GM19035 (cell line): ENCODE data around the gene THSD4.

ENCODE experiments used
- ATAC-seq: cut with Tn5 transposase; IDR thresholded peaks from one replicate; pipeline ENCODE4 v1.9.1; 2021; ENCODE audit not compliant: unreplicated experiment

THSD4 gene

DNA sequence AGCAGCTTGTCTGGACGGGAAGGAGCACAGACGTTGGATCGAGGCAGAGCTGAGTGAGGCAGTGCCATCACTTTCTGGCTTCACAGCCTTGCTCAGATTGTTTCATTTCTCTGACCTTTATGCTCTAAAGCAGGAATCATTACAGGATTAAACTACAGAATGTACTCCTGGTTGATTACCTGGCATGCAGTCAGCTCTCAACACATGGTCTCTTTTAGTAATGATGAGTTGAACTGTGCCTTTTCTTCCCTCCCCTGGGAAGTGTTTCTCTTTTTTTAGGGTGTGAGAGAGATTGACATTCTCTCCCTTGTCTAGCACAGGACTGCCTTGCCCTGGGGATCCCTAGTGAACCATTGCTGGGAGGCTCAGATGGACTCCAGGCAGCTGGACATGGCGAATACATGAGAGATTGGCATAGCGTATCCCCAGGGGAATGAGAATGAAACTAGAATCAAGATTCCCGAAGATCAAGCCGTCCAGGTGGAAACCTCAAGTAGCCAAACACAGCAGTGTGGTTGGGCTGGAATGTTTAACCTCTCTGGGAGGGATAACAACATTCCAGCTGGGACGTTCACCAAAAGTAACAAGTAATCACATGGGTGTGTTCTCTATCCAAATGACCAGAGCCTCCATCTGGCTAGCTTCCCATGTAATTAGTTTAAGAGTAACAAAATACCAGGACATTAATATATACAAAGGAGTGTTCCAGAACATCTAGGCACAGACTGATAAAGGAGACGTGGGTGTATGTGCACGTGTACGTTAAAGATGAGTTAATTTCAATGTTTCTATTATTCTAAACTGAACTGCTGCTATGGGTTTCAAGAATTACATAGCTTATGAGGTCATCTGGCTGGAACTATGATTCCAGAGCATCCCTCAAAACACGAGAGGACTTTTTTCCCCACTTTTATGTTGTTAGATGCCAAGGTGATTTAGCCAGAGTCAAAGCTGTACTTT lies 576.5 kb downstream of the THSD4 start:
- ATAC-seq: no peak

GRCh38 chr15:71697236-71697635 lies 582.0 kb downstream of the THSD4 start:
- ATAC-seq: no peak

DNA sequence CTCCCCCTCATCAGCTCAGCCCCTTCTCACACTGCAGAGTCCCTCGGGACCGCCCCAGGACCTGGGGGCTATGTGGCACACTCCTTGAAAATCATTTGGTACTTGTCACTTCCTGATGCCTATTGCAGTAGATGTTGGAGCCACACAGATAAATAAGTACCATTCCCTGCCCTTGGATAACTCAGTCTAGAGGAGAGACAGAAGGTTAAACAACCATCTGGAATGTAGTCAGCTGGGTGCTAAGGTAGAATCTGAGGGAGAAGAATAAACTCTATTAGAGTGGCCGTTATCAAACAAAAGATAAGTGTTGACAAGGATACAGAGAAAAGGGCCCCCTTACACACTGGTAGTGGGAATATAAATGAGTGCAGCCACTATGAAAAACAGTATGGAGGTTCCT lies 582.8 kb downstream of the THSD4 start:
- ATAC-seq: no peak

- ATAC-seq: no peak
Observed at GRCh38 chr15:71698742-71699141, 583.5 kb downstream of the THSD4 start.

- no peak for ATAC-seq
Observed at GRCh38 chr15:71699977-71700376, 584.7 kb downstream of the THSD4 start.

DNA sequence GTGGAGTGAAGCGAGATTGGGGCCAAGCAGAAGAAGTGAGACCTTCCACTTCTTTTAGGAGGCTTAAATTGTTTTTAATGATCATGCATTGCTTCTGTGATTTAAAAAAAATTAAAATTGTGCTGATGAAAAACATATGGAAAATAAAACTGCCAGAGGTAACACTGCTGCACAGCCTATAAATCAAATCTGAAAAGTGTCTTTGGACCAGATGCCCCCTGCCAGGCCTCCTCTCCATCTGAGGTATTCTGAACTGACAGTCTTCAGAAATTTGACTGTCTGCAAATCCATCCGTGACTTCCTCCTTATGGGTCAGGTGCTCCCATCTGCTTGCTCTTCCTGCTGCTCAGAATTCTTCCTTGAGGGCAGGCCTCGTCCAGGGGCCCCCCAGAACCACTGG lies 586.5 kb downstream of the THSD4 start:
- no peak for ATAC-seq

DNA sequence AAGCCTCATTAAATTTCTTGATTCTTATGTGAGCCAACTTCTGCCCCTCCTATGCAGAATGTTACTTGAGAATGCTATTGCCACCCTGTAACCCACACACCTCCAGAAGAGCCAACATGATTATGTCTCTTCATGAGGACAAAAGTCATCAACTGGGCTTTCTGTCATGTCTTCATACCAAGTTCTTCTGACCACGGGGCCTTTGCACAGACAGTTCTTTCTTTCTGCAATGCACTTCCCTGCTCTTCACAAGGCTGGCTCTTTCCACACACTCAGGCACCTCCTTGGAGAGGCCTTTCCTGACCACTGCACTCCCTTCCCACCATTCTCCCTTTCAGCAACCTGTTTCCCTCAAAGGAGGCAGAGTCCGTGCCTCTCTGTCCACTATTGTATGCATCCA lies 587.2 kb downstream of the THSD4 start:
- no peak for ATAC-seq

DNA sequence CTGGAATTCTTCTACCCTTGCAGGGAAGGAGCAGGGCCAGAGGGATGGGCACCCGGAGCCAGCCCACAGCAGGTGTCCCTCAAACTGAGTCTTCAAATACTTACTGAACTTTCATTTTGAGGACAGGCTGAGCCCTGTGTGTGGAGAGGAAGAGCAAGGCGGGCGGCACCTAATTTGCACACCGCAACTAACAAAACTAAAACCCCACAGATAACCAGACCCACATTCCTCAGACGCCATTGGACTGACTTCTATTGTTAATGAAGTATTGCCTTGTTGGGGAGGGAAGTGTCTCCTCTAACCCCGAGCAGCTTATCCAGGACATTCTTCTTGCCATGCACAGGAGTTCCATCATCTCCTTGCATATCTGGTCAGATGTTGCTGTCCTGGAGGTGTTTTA lies 589.9 kb downstream of the THSD4 start:
- ATAC-seq: no peak

GRCh38 chr15:71706461-71707229 lies 591.4 kb downstream of the THSD4 start:
- no peak for ATAC-seq

GRCh38 chr15:71707230-71708050 lies 592.2 kb downstream of the THSD4 start:
- no peak for ATAC-seq

DNA sequence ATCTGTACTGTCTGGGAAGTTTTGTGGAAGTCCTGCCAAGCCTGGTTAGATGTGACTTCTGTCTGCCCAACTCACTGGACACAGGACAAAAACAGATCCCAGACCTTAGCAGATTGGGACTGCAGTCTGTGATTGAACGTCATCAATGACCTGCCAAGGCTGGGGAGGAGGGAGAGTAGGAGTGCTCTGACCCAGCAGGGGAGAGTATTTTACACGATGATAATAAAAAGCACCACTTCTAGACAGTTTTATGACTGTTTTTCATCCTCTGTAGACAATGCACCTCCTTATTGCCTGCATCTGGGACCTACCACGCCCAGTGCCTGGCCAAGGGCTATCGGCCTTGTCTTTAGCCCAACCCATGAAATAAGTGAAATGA lies 592.8 kb downstream of the THSD4 start:
- ATAC-seq: no peak

DNA sequence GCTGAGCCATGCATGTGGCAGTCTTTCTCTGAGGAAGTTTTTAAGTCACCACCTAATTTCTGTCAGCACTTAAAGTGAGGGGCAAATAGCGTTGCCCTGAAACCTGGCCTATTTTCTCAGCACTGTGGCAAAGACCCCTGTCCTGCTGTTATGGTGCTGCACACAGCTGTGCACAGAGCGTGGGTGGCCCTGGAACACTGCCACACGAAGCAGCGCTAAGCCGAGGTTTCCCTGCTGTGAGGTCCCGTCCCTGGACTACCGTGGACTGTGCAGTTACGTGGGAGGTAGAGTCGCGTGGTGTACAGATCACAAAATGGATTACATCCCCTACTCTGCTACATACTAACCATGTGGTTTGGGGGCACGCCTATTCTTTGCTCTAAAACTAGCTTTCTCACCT lies 593.5 kb downstream of the THSD4 start:
- no peak for ATAC-seq

GRCh38 chr15:71709808-71710418 lies 594.6 kb downstream of the THSD4 start:
- no peak for ATAC-seq

DNA sequence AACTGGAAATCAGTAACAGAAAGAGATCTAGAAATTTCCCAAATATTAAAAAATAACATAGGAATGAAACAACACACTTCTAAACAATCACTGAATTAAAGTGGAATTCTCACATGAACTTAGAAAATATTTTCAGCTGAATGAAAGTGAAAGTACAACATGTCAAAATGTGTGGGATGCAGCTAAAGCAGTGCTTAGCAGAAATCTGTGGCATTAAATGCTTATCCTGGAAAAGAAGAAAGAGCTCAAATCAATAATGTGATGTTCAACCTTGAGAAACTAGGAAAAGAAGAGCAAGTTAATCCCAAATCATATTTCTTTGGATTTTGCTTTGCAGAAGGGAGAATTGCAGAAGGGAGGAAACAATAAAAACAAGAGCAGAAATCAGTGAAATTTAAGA lies 596.9 kb downstream of the THSD4 start:
- no peak for ATAC-seq

DNA sequence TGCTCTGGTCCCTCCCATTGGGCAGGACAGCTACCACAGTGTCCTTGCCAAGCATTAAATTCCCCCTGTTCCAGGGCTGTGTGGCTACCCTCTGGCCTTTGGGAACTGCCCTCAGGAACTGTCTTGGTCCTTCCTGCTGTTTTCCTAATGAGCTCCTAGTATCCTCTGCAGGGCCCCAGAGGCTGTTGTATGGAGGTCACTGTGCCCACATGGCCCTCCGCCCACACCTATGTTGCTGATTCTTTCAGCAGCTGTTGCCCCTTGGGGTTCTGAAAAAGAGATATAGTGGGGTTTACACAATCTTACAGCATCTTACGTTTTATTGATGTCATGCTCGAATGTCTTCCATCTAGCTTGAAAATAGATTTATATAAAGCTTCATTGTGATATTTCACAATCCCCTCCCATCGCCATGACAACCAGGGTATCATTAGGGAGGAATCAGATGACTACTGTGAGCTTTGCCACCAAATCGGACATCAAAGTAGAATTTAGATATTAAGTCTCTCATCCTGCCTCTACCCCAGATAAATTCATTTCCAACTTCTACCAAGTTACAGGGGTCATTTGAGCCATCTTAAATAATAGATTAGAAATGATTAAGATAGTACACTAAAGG lies 598.0 kb downstream of the THSD4 start:
- ATAC-seq: no peak

- ATAC-seq: no peak
Observed at GRCh38 chr15:71715914-71716313, 600.6 kb downstream of the THSD4 start.

- ATAC-seq: no peak
Observed at GRCh38 chr15:71716990-71717389, 601.7 kb downstream of the THSD4 start.

- no peak for ATAC-seq
Observed at GRCh38 chr15:71718116-71718910, 603.0 kb downstream of the THSD4 start.

GRCh38 chr15:71723344-71723743 lies 608.1 kb downstream of the THSD4 start:
- no peak for ATAC-seq
